Mesothelial cell of epicardium (in vitro differentiated cells): ENCODE data around the gene PGAP2. TPM values are rescaled to one million over a fixed set of nuclear protein-coding genes. Genes with fewer than 3 reads are reported as not detected.
A peak's percentile ranks its signal among the peaks of the same experiment; 100 is the strongest.

Source experiments
- DNase-seq, 2 experiments: peaks; one replicate each; pipeline ENCODE4 v3.0.0; 2021; ENCODE audit warnings: low spot score in 2 of 2; ENCODE audit not compliant: unreplicated experiment in 2 of 2
- H3K27ac Mint-ChIP-seq: 2 replicates; pipeline ENCODE4 v1.8.0; 2021; ENCODE audit warnings: mixed read lengths
- H3K27me3 Mint-ChIP-seq: 2 replicates; pipeline ENCODE4 v1.8.0; 2021; ENCODE audit warnings: low read depth, mixed read lengths
- H3K36me3 Mint-ChIP-seq: 2 replicates; pipeline ENCODE4 v1.8.0; 2021; ENCODE audit warnings: mixed read lengths
- H3K4me1 Mint-ChIP-seq: 2 replicates; pipeline ENCODE4 v1.8.0; 2021; ENCODE audit warnings: mixed read lengths
- H3K4me3 Mint-ChIP-seq: 2 replicates; pipeline ENCODE4 v1.8.0; 2021; ENCODE audit warnings: mild to moderate bottlenecking, moderate library complexity, mixed read lengths
- H3K9me3 Mint-ChIP-seq: 2 replicates; pipeline ENCODE4 v1.8.0; 2021; ENCODE audit warnings: mixed read lengths
- total RNA-seq: library from RNA; stranded (reverse); gene quantifications from 3 replicates; pipeline ENCODE4 v1.2.1, GENCODE V29; 2021
- TF ChIP-seq, protein P1 (sequence below): fragments of 200-600 bp; sonication (generic); IDR thresholded peaks from one replicate; pipeline ENCODE4 v1.5.0; 2021; ENCODE audit warnings: antibody characterized with exemption; ENCODE audit not compliant: unreplicated experiment

The PGAP2 gene
- total RNA-seq, 1 donor from 2014 or later: 47.6 TPM

DNA sequence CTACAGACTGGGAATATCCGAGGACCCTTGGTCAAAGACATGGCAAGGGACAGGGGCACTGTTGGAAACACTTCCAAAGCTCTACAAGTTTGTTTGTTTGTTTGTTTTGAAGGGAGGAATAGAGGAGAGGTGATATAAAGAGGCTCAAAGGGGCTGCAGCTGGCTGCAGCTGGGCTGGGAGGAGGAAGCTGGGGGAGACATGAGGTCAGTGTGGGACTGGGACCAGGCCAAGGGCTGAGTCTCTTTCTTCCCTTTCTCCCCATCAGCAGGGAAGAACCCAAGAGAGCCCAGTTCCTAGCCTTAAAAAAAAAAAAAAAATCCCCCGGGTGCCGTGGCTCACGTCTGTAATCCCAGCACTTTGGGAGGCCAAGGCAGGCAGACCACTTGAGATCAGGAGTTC, 27.4 kb downstream of the PGAP2 start:
- peaks cover 24% of the 10 kb centered on the region for H3K4me1 Mint-ChIP-seq
- H3K27me3 Mint-ChIP-seq: no peaks in the 10 kb centered on the region
- no peaks in the 10 kb centered on the region for H3K9me3 Mint-ChIP-seq
- no peak overlapping the region for H3K27ac Mint-ChIP-seq
- TF ChIP-seq, protein P1, sequence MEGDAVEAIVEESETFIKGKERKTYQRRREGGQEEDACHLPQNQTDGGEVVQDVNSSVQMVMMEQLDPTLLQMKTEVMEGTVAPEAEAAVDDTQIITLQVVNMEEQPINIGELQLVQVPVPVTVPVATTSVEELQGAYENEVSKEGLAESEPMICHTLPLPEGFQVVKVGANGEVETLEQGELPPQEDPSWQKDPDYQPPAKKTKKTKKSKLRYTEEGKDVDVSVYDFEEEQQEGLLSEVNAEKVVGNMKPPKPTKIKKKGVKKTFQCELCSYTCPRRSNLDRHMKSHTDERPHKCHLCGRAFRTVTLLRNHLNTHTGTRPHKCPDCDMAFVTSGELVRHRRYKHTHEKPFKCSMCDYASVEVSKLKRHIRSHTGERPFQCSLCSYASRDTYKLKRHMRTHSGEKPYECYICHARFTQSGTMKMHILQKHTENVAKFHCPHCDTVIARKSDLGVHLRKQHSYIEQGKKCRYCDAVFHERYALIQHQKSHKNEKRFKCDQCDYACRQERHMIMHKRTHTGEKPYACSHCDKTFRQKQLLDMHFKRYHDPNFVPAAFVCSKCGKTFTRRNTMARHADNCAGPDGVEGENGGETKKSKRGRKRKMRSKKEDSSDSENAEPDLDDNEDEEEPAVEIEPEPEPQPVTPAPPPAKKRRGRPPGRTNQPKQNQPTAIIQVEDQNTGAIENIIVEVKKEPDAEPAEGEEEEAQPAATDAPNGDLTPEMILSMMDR: no peak
- no peak overlapping the region for H3K4me3 Mint-ChIP-seq
- H3K36me3 Mint-ChIP-seq: peaks cover 2% of the 10 kb centered on the region
- DNase-seq: no peak

DNA sequence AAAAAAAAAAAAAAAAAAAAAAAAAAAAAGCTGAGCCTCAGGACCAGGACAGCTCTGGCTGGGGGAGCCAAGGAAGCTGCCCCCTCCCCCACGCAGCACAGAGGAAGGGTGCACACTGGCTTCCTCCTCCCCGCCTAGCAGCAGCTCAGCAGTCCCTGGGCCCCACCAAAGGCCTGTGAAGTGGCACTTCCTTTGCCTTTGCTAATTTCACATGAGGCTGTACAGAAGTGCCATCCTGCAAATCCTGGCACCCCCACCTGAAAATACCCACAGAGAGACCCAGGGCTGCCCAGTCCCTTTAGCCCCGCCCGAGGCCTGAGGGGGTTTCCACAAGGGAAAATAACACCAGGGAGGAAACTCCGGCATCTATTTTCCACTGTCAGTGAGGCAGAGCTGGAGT, 28.5 kb downstream of the PGAP2 start:
- H3K36me3 Mint-ChIP-seq: no peaks in the 10 kb centered on the region
- no peaks in the 10 kb centered on the region for H3K9me3 Mint-ChIP-seq
- H3K27ac Mint-ChIP-seq: no peak overlapping the region
- TF ChIP-seq, protein P1: no peak
- no peak overlapping the region for H3K4me3 Mint-ChIP-seq
- peaks cover 24% of the 10 kb centered on the region for H3K4me1 Mint-ChIP-seq
- no peaks in the 10 kb centered on the region for H3K27me3 Mint-ChIP-seq
- DNase-seq: no peak

DNA sequence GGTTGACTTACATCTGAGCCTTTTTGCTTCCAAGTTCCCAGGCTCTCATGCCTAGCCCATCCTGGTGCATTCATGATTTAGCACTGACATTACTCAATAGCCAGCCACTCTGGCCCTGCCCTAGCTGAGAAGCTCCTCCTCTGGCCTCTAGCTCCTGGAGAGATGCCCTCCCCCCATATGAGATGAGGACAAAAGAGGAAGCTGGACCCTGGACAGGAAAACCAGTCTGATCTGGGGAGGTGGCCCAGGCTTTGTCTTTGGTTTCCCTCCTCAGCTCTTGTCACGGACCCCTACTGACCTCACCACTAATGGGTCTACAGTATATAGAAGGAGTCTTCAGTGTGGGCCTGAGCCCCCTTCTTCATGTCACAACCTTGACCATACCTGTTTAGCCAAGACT, 29.4 kb downstream of the PGAP2 start:
- no peak overlapping the region for H3K4me3 Mint-ChIP-seq
- H3K27ac Mint-ChIP-seq: no peak overlapping the region
- TF ChIP-seq, protein P1: no peak
- H3K4me1 Mint-ChIP-seq: peaks cover 24% of the 10 kb centered on the region
- H3K27me3 Mint-ChIP-seq: no peaks in the 10 kb centered on the region
- no peaks in the 10 kb centered on the region for H3K36me3 Mint-ChIP-seq
- no peaks in the 10 kb centered on the region for H3K9me3 Mint-ChIP-seq
- no peak for DNase-seq

DNA sequence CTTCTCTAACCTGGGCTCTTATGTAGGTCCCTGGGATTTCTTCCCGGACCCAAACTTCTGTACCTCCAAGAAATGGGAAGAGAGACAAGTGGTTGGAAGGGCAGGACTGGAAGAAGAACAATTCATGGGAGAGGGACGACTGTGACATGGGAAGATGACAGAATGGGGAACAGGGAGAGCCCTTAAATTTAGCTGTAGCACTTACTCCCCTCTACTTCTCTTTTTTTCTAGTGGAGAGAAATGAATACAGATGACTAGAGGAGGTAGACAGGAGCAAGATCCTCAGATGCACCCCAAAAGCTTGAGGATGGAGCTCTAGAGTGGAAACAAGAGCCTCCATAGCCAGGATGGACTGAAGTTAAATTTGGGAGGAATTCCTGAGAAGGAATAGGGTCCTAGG, 30.1 kb downstream of the PGAP2 start:
- Mint-ChIP-seq H3K27me3 (no peaks in the 10 kb centered on the region), H3K27ac (no peak overlapping the region), H3K4me3 (peak overlapping the region; percentile 36), H3K36me3 (no peaks in the 10 kb centered on the region), H3K4me1 (peaks cover 24% of the 10 kb centered on the region), H3K9me3 (no peaks in the 10 kb centered on the region)
- no peak for DNase-seq
- TF ChIP-seq, protein P1: no peak

DNA sequence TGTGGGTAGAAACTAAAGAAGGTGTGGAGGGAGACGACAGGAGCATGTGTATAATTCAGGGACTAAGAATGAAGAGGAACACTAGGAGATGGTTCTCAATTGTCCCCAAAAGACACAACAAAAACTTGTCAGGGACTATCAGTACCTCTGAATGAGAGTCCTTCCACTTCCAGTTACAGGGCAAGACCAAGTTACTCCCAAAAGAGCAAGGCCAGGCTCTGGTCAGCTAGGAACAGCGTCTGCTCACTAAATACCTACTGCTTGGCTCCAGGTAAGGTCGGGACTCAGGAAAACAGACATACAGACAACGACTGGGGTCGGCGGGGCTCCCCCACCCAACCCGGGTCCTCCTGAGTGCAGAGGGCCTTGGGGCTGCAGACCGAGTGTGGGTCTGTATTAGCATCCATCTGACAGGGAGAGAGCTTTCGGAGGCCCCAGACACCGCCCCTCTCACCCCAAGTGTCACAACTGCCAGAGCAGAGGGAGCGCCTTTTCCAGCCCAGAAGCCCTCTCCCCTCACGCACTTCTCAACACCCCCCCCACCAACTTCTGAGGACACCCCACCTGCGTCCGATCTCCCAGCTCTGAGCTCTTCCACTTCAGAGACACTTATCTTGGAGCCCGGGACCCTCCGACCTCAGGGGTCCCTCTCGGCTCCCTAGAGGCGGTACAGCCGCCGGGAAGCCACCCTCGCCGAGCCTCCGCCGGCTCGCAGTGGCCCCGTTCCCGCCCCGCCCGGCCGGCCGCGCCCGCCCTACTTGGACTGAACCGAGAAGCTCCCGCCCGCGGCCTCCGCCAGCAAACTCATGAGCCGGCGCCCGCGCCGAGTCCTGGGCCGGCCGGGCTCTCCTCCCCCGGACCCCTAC, 31.9 kb downstream of the PGAP2 start:
- Mint-ChIP-seq H3K9me3 (no peaks in the 10 kb centered on the region), H3K4me1 (peaks cover 19% of the 10 kb centered on the region), H3K36me3 (no peaks in the 10 kb centered on the region), H3K27me3 (no peaks in the 10 kb centered on the region), H3K27ac (peak overlapping the region; percentile 60), H3K4me3 (peak overlapping the region; percentile 78)
- DNase-seq: no peak
- TF ChIP-seq, protein P1: no peak
